HUES48 (cell line): ENCODE measurements around the gene PSMB11.
A peak's percentile ranks its signal among the peaks of the same experiment; 100 is the strongest.

Experiments
- H3K27ac ChIP-seq: one replicate; pipeline ENCODE4 v1.7.0; 2013; ENCODE audit warnings: low read depth, low read length, inconsistent platforms
- H3K27me3 ChIP-seq: 2 replicates; pipeline ENCODE4 v1.6.1; 2013; ENCODE audit warnings: mild to moderate bottlenecking, low read length; ENCODE audit not compliant: control insufficient read depth, insufficient read depth
- H3K36me3 ChIP-seq: 2 replicates; pipeline ENCODE4 v1.6.1; 2013; ENCODE audit warnings: low read length; ENCODE audit not compliant: control insufficient read depth, insufficient read depth
- H3K4me1 ChIP-seq: 2 replicates; pipeline ENCODE4 v1.6.1; 2013; ENCODE audit warnings: mild to moderate bottlenecking, low read length; ENCODE audit not compliant: control insufficient read depth, insufficient read depth
- H3K4me3 ChIP-seq: 2 replicates; pipeline ENCODE4 v1.5.1; 2013; ENCODE audit warnings: mild to moderate bottlenecking, low read depth, low read length
- H3K9ac ChIP-seq: 2 replicates; pipeline ENCODE4 v1.6.1; 2013; ENCODE audit warnings: mild to moderate bottlenecking, low read depth, low read length, moderate library complexity
- H3K9me3 ChIP-seq: 2 replicates; pipeline ENCODE4 v1.6.1; 2013; ENCODE audit warnings: low read length; ENCODE audit not compliant: control insufficient read depth, insufficient read depth

Gene PSMB11

DNA sequence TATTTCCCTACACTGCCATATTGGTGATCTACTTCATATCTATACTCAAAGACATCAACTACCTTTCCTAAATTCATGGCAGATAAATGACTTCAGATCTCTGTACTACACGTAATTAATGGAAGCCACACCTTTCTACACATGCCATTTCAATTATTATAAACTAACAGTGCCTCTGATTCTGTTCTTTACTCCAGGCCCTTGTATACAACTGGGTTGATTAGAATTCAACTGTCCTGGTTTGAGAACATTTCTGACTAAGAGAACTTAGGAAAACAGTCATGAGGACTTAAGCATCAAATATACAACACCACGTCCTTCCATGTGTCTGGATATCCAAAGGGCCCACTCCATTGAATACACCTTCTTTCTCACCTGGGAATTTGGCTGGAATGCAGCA, 51.1 kb downstream of the PSMB11 start:
- H3K4me1 ChIP-seq = peaks cover 3% of the 10 kb centered on the region; the same call in 1 of the 2 replicates
- H3K27me3 ChIP-seq = no peaks in the 10 kb centered on the region
- no peak overlapping the region for H3K9ac ChIP-seq
- H3K4me3 ChIP-seq = no peak overlapping the region; the same call in 1 of the 2 replicates
- H3K27ac ChIP-seq = no peak overlapping the region
- H3K36me3 ChIP-seq = peaks cover 67% of the 10 kb centered on the region
- H3K9me3 ChIP-seq = no peaks in the 10 kb centered on the region

DNA sequence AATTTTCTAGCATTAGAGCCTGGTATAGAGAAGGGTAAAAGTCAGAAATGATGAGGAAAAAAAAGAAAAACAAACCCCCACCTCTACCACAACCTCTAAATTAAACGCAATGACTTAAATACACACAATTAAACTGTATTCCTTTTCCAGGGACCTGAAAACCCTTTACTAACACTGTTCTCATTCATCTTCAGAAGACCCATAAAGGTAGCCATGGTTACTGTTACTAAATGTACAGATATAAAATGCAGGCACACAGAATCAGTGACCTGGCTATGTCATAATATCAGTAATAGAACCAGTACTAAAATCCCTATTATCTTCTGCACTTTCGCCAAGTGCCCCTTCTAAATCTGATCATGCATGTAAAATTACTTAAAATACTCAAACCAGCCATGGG, 51.5 kb downstream of the PSMB11 start:
- Histone ChIP-seq H3K9me3 (no peaks in the 10 kb centered on the region), H3K4me1 (peaks cover 3% of the 10 kb centered on the region; the same call in 1 of the 2 replicates), H3K4me3 (peak overlapping the region; percentile 87), H3K9ac (no peak overlapping the region), H3K27me3 (no peaks in the 10 kb centered on the region), H3K27ac (no peak overlapping the region), H3K36me3 (peaks cover 67% of the 10 kb centered on the region)
